Measurements from ENCODE around the gene RNF121.

The RNF121 gene

DNA sequence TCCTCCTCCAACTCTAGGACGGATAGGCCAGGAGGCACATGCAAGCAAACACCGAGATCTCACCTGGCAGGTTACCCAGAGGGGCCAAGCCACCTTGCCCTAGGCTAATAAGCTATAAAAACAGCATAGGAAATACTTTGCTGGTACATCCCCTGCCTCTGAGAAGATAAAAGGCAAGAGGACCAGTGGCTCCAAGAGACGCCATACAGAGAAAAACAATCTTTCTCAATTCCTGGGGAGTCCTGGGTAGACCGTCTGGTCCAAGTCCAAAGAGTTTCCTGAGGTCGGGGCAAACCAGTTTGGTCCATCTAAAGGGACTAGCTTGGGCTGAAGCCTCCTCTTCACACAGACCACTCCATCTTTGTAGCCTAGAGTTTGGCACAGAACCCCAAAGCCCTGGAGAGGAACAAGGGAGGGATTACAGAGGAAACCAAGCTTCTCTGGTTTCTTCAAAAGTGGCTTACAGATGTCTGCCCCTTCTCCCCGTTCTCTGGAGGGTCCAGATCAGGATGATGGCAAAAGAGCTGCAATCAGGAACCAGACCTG lies 111.1 kb downstream of the RNF121 start:
- no peak for DNase-seq

DNA sequence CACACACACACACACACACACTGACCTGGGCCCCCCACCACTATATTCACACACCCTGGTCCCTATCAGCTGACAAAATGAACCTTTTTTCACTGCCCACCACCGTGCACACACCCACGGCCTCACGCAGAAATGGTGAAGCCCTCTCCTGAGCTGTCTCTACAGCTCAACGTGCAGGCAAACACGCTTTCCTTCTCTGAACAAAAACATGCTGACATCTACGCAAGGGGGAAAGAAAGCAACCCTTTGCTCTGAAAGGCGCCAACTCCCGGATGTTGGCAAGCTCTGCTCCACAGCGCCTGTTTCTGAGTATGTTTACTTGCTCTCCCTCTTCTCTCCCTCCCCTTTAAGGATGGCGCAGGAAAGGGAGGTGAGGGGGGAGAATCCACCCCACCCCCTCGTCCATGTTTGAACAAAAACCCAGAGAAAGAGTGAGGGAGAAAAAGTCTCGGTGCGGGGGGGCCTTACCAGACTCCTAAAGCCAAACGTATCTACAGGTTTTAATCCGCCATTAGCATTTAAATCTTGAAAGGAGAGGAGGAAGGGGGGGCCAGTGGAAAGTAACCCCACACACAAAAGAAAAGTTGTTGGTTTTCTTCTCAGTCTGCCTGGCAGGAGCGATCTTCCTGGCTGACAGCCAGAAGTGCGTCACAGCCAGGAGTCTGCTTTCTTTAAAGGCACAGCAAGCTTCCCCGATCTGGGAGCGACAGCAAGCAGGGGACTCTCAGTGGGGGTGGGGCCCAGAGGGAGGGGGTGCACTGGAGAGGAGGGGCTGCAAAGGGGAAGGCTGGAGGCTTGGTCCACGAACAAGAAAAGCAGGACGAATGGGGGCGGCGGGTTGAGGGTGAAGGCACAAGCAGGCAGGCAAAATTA lies 111.9 kb downstream of the RNF121 start:
- peak; percentile 74 for DNase-seq

DNA sequence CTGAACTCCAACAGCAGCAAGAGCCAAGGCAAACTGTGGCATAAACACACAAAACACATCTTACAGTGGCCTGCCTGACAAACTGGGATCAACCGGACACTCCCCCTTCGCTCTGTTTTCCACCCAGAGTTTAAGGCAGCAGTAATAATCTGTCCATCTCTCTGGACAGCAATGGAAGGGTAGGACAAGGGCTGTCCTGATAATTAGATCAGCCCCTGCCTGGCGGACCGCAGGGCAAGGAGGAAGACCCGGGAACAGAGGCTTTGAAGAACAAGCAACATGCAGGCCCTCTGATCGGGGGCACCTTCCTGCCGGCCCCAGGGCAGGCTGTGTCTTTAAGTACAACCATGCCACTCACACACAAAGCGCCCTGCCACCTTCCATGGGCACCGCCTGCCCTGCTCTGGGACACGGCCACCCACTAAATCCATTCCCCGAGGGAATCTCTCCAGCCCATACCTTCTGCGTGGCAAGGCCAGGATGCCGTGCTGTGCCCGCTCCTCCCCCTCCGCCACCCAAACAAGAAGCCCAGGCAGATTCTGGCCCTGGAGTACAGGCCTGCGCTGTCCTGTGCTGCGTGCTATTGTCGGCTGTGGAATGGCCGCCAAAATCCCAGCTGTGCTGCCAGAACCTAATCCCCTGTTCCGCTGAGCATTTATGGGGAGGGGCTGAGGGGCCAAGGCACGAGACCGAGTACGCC lies 112.7 kb downstream of the RNF121 start:
- DNase-seq: peak; percentile 29

DNA sequence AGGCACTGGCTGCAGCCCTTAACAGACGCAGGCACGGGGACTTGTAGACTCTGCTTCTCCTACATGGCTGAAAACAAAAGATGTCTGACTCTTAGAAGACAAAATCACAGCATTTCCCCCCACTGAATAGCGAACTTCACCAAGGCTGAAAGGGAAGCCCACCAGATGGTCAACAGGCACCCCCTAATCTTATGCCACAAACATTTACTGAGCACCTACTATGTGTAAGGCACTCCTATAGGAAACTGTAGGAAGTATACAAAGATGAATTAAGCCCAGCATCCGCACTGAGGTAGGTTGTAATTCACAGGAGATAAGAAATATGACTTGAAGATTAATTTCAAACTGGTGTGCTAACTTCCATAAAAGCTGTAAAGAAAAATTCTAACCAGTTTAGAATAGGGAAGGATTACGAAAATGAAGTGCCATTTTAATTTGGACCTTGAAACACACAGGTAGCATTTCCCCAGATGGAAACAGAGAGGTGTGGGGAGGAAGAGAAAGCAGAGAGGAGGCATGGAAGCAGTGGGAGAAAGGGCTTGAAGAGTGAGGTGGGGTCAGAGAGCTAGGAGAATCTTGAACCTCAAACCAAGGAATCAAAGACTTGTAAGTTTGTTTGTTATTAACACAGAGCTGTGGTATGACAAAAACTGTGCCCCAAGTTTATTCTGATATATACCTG lies 113.4 kb downstream of the RNF121 start:
- DNase-seq: no peak

DNA sequence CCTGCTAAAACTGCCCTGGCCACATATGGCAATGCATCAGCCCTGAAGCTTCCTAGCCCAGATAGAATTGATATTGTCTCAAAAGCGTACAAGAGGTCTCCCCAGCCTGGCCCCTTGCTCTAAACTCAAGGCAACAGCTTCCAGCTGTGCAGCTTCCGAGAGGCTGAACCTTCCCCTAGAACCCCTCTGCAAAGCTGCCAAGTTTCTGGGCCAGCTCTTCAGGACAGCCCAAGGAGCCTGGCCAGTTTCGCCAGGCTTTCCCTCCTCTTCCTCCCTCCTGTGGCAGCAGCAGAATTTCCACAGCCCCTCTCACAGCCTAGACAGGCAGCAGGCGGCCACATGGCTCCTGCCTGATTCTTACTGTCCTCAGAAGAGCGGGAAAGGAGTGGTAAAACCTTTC lies 117.0 kb downstream of the RNF121 start:
- DNase-seq: no peak

Measured in effector CD8-positive, alpha-beta T cell (primary cell).